RWPE2 (cell line): Measurements from ENCODE around the gene OR51B2.

Source experiments
- ATAC-seq: fragments of 200-7000 bp; cut with Tn5 transposase; 3 replicates; pipeline ENCODE4 v1.9.1; 2021; ENCODE audit warnings: low read depth
- DNase-seq: peaks from one replicate; pipeline ENCODE4 v3.0.0-alpha.2; 2020; ENCODE audit warnings: low spot score
- H3K27ac ChIP-seq: fragments of 450-650 bp; 2 replicates; pipeline ENCODE4 v1.5.1; 2017; ENCODE audit warnings: mild to moderate bottlenecking; ENCODE audit not compliant: poor library complexity, severe bottlenecking
- H3K27me3 ChIP-seq: fragments of 250-450 bp; sonication (Bioruptor Pico); 2 replicates; pipeline ENCODE4 v1.5.1; 2021; ENCODE audit warnings: mild to moderate bottlenecking, moderate library complexity; ENCODE audit not compliant: insufficient read depth, poor library complexity, severe bottlenecking
- H3K36me3 ChIP-seq: fragments of 250-450 bp; sonication (Bioruptor Pico); 2 replicates; pipeline ENCODE4 v1.5.1; 2020; ENCODE audit warnings: low read depth, mild to moderate bottlenecking, moderate library complexity
- H3K4me1 ChIP-seq: fragments of 250-450 bp; sonication (Bioruptor Pico); 2 replicates; pipeline ENCODE4 v1.5.1; 2021; ENCODE audit warnings: mild to moderate bottlenecking, moderate library complexity; ENCODE audit not compliant: insufficient read depth, poor library complexity, severe bottlenecking
- H3K4me3 ChIP-seq: fragments of 250-450 bp; sonication (Bioruptor Pico); 2 replicates; pipeline ENCODE4 v1.5.1; 2021; ENCODE audit warnings: mild to moderate bottlenecking, moderate library complexity; ENCODE audit not compliant: severe bottlenecking
- H3K9me3 ChIP-seq: fragments of 250-450 bp; sonication (Bioruptor Pico); 2 replicates; pipeline ENCODE4 v1.5.1; 2021; ENCODE audit warnings: mild to moderate bottlenecking, moderate library complexity; ENCODE audit not compliant: severe bottlenecking
- CTCF ChIP-seq: fragments of 450-650 bp; IDR thresholded peaks from one replicate; pipeline ENCODE4 v1.5.1; 2017; ENCODE audit warnings: mild to moderate bottlenecking, moderate library complexity; ENCODE audit not compliant: poor library complexity, severe bottlenecking

The OR51B2 gene

DNA sequence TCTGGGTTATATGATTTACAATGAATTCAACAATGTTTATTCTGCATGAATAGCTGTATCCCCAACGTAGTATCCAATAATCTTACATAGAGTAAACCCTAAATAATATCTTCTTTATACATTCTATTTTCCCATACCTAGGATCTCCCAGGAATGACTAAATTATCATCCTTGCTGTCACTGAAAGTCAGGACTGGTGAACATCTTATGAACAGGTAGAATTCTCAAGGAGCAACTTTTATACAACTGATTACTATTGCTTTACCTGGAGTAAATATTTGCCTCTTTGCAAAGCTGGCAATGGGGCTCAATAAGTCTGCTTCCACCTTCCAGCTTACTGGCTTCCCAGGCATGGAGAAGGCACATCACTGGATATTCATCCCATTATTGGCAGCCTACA, 27.1 kb upstream of the OR51B2 start, which contains the start of gene OR51B6:
OR51B6 (plus strand) TSS at position 301 of the 400 bp plus-strand sequence; CDS start at position 301, 0 bp downstream.
- no peak for TF ChIP-seq CTCF
- ATAC-seq (no peak), DNase-seq (no peak)
- H3K9me3 ChIP-seq, result no peaks in the 10 kb centered on the region
- no peak within 1 kb of the TSS for H3K27ac ChIP-seq
- no peaks in the 10 kb centered on the region for H3K27me3 ChIP-seq
- no peaks in the 10 kb centered on the region for H3K36me3 ChIP-seq
- H3K4me1 ChIP-seq, result no peaks in the 10 kb centered on the region
- no peak within 1 kb of the TSS for H3K4me3 ChIP-seq

DNA sequence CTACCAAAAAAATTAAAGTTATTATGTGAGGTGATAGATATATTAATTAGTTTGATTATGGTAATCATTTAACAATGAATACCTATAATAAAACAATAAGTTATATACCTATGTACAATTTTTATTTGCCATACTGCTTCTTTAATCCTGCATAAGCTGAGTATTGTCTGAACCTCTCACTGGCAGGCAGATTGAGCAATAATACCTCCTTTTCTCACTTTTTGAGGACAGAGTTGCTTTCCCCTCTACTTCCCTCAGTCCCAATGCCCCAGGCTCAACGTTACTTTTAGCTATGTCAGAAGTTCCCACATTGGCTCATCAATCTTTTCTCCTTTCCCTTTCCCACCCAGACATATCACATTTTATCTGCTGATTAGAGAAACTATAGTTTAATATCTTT, 25.5 kb upstream of the OR51B2 start:
- H3K36me3 ChIP-seq, result no peaks in the 10 kb centered on the region

GRCh38 chr11:5348551-5349194, 24.6 kb upstream of the OR51B2 start:
- DNase-seq (no peak), ATAC-seq (no peak)
- H3K4me1 ChIP-seq, result no peaks in the 10 kb centered on the region
- no peak for TF ChIP-seq CTCF
- no peaks in the 10 kb centered on the region for H3K36me3 ChIP-seq
- no peak overlapping the region for H3K27ac ChIP-seq
- H3K9me3 ChIP-seq, result no peaks in the 10 kb centered on the region
- no peaks in the 10 kb centered on the region for H3K27me3 ChIP-seq
- H3K4me3 ChIP-seq, result no peak overlapping the region

More for the DNA sequence above, 25.5 kb upstream of the OR51B2 start:
- Histone ChIP-seq H3K27ac (no peak overlapping the region), H3K9me3 (no peaks in the 10 kb centered on the region), H3K27me3 (no peaks in the 10 kb centered on the region), H3K4me3 (no peak overlapping the region), H3K4me1 (no peaks in the 10 kb centered on the region)
- TF ChIP-seq CTCF, result no peak
- ATAC-seq, result no peak
- DNase-seq, result no peak

DNA sequence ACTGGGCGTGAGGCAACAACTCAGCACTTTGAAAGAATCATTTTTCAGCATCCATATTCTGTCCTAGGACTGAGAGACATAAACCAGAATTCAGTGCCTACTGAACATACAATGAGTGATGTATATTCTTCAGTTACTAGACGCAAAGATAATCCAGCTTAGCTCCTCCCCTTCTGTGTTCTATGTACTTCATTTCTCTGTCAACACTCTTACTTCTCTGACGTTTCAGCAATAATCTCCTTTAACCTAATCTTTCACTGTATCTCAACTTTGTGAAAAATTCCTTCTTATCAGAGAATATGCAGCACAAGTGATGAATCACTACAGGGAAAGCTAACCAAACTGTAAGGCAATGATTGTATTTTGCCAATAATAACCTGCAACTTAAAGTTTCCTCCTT, 21.7 kb upstream of the OR51B2 start:
- Histone ChIP-seq H3K9me3 (no peaks in the 10 kb centered on the region), H3K36me3 (no peaks in the 10 kb centered on the region), H3K4me1 (no peaks in the 10 kb centered on the region), H3K27ac (no peak overlapping the region), H3K27me3 (peaks cover 3% of the 10 kb centered on the region), H3K4me3 (no peak overlapping the region)
- TF ChIP-seq CTCF, result no peak
- DNase-seq (no peak), ATAC-seq (no peak)
